IMR-90 (cell line): ENCODE results near the gene CA9. TPM values are rescaled to one million over a fixed set of nuclear protein-coding genes. Genes with fewer than 3 reads are reported as not detected.

ENCODE experiments used
- ATAC-seq: fragments of 200-7000 bp; cut with Tn5 transposase; 2 replicates; pipeline ENCODE4 v1.9.1; 2020; ENCODE audit warnings: low read depth, mild to moderate bottlenecking, moderate library complexity
- BruUV-seq: library from RNA; stranded (reverse); fragments of 400-500 nt; replicated peaks from 2 replicates; lab custom pipeline; 2021; lab: Mats Ljungman, UMichigan
- CTCF ChIA-PET: fragments of 300-600 bp; formaldehyde crosslinking; extraction: SDS; loops from one replicate; lab custom pipeline; 2021; ENCODE audit warnings: antibody characterized with exemption; lab: Yijun Ruan, JAX
- POLR2A ChIA-PET: fragments of 300-600 bp; sonication (Branson Sonifier 250); formaldehyde crosslinking; loops from one replicate; lab custom pipeline; 2022; ENCODE audit warnings: antibody characterized with exemption; ENCODE audit not compliant: unreplicated experiment; lab: Charles Lee
- DNase-seq: peaks from one replicate; pipeline ENCODE4 v3.0.0; 2013
- H2AFZ ChIP-seq: replicated peaks from 2 replicates; pipeline ENCODE3; 2013; ENCODE audit warnings: low read length, mild to moderate bottlenecking; ENCODE audit not compliant: poor library complexity
- H2AK5ac ChIP-seq: 2 replicates; pipeline ENCODE4 v1.6.1; 2013; ENCODE audit warnings: low read depth, low read length, inconsistent platforms
- H2AK9ac ChIP-seq: replicated peaks from 2 replicates; pipeline ENCODE3; 2013; ENCODE audit warnings: mild to moderate bottlenecking, low read depth, low read length, moderate library complexity; ENCODE audit not compliant: poor library complexity
- H2BK120ac ChIP-seq: 2 replicates; pipeline ENCODE4 v1.6.1; 2013; ENCODE audit warnings: low read depth, low read length, inconsistent platforms
- H2BK15ac ChIP-seq: 3 replicates; pipeline ENCODE4 v1.6.1; 2013; ENCODE audit warnings: low read depth, low read length, inconsistent platforms
- H2BK20ac ChIP-seq: 2 replicates; pipeline ENCODE4 v1.6.1; 2013; ENCODE audit warnings: low read depth, mild to moderate bottlenecking, inconsistent platforms, low read length, moderate library complexity
- H2BK5ac ChIP-seq: 2 replicates; pipeline ENCODE4 v1.6.1; 2013; ENCODE audit warnings: mild to moderate bottlenecking, low read depth, low read length, inconsistent platforms; ENCODE audit not compliant: poor library complexity, severe bottlenecking
- H3K14ac ChIP-seq: replicated peaks from 2 replicates; pipeline ENCODE4 v1.6.1; 2013; ENCODE audit warnings: low read depth, low read length, inconsistent platforms
- H3K18ac ChIP-seq: 2 replicates; pipeline ENCODE4 v1.6.1; 2013; ENCODE audit warnings: low read depth, low read length, control low read depth
- H3K23ac ChIP-seq: 2 replicates; pipeline ENCODE4 v1.6.1; 2013; ENCODE audit warnings: low read depth, low read length, inconsistent platforms
- H3K27ac ChIP-seq: 2 replicates; pipeline ENCODE4 v1.5.1; 2013; ENCODE audit warnings: mild to moderate bottlenecking, control low read depth, low read length; ENCODE audit not compliant: insufficient read depth
- H3K27me3 ChIP-seq: 2 replicates; pipeline ENCODE4 v1.6.1; 2013; ENCODE audit warnings: low read length; ENCODE audit not compliant: control insufficient read depth, insufficient read depth
- H3K36me3 ChIP-seq: 2 replicates; pipeline ENCODE4 v1.6.1; 2013; ENCODE audit warnings: low read length, mixed read lengths; ENCODE audit not compliant: control insufficient read depth, insufficient read depth
- H3K4ac ChIP-seq: 2 replicates; pipeline ENCODE4 v1.6.1; 2013; ENCODE audit warnings: low read depth, low read length, inconsistent platforms
- H3K4me1 ChIP-seq: 2 replicates; pipeline ENCODE4 v1.6.1; 2013; ENCODE audit warnings: low read length, mixed read lengths; ENCODE audit not compliant: control insufficient read depth, insufficient read depth
- H3K4me2 ChIP-seq: 2 replicates; pipeline ENCODE4 v1.6.1; 2013; ENCODE audit warnings: low read depth, mild to moderate bottlenecking, control low read depth, low read length, moderate library complexity
- H3K4me3 ChIP-seq: 2 replicates; pipeline ENCODE4 v1.5.1; 2013; ENCODE audit warnings: low read depth, mild to moderate bottlenecking, control low read depth, low read length, moderate library complexity; ENCODE audit not compliant: insufficient read depth
- H3K56ac ChIP-seq: 2 replicates; pipeline ENCODE4 v1.6.1; 2013; ENCODE audit warnings: low read length, inconsistent platforms; ENCODE audit not compliant: insufficient read depth; ENCODE audit errors: extremely low read depth
- H3K79me1 ChIP-seq, 2 experiments: 2 replicates each; pipeline ENCODE4 v1.6.1; 2013; ENCODE audit warnings: low read length in 2 of 2, inconsistent platforms in 1 of 2, low read depth in 1 of 2
- H3K9ac ChIP-seq: 2 replicates; pipeline ENCODE4 v1.6.1; 2013; ENCODE audit warnings: low read depth, low read length, control low read depth
- H3K9me1 ChIP-seq: 2 replicates; pipeline ENCODE4 v1.6.1; 2013; ENCODE audit warnings: low read length, inconsistent platforms; ENCODE audit not compliant: insufficient read depth
- H3K9me3 ChIP-seq: 2 replicates; pipeline ENCODE4 v1.6.1; 2013; ENCODE audit warnings: low read length; ENCODE audit not compliant: control insufficient read depth, insufficient read depth
- H4K20me1 ChIP-seq: 2 replicates; pipeline ENCODE4 v1.6.1; 2013; ENCODE audit warnings: low read length, inconsistent platforms; ENCODE audit not compliant: insufficient read depth
- H4K5ac ChIP-seq: 2 replicates; pipeline ENCODE4 v1.6.1; 2013; ENCODE audit warnings: mild to moderate bottlenecking, low read depth, low read length, control low read depth
- H4K8ac ChIP-seq, 2 experiments: 2 replicates each; pipeline ENCODE4 v1.6.1; 2013; ENCODE audit warnings: low read depth in 2 of 2, low read length in 2 of 2, control low read depth in 1 of 2, inconsistent platforms in 1 of 2
- H4K91ac ChIP-seq: 2 replicates; pipeline ENCODE4 v1.6.1; 2013; ENCODE audit warnings: low read depth, low read length, inconsistent platforms; ENCODE audit not compliant: insufficient read depth
- CEBPB ChIP-seq: IDR thresholded peaks from 2 replicates; pipeline ENCODE4 v1.6.1; 2012; ENCODE audit warnings: low read depth, low read length, improper control_type of control experiment
- WGBS, 2 experiments: methylation state at CpG; one replicate each; pipeline versions ENCODE4 v1.1.5 to v1.1.7; 2013; ENCODE audit warnings: missing lambda C conversion rate in 2 of 2; ENCODE audit not compliant: insufficient read length in 1 of 2; ENCODE audit errors: extremely low coverage in 2 of 2; 5-methylcytosine and 5-hydroxymethylcytosine counted together
- dilution Hi-C: fragments of 300-500 bp; cut with HindIII; formaldehyde crosslinking; loops from one replicate; pipeline ENCODE4 v1.14.3; 2018; ENCODE audit warnings: low sequenced_read_pairs; ENCODE audit not compliant: unreplicated experiment
- in situ Hi-C: fragments of 300-500 bp; cut with MboI; formaldehyde crosslinking; loops from 3 replicates; pipeline ENCODE4 v1.14.3; 2019; ENCODE audit warnings: low sequenced_read_pairs, inconsistent platforms, mixed read lengths
- intact Hi-C: fragments of 100-400 bp; cut with micrococcal nuclease; formaldehyde crosslinking; loops from 2 replicates; pipeline ENCODE4 v1.10.0; 2022
- polyA plus RNA-seq, 3 experiments: library from polyadenylated mRNA; depleted of rRNA; stranded (reverse); fragments of >200 nt; gene quantifications; 2 replicates each; pipeline ENCODE4 v1.2.3, GENCODE V29; 2012; ENCODE audit warnings: low replicate concordance in 1 of 3
- total RNA-seq: library from RNA; depleted of rRNA; stranded (reverse); fragments of >200 nt; gene quantifications from 2 replicates; pipeline ENCODE4 v1.2.3, GENCODE V29; 2012

CA9 gene
- total and polyA plus RNA-seq, 2 of the 4 experiments (the other 2 are of a cell fraction): 0.54 to 3.9 TPM

DNA sequence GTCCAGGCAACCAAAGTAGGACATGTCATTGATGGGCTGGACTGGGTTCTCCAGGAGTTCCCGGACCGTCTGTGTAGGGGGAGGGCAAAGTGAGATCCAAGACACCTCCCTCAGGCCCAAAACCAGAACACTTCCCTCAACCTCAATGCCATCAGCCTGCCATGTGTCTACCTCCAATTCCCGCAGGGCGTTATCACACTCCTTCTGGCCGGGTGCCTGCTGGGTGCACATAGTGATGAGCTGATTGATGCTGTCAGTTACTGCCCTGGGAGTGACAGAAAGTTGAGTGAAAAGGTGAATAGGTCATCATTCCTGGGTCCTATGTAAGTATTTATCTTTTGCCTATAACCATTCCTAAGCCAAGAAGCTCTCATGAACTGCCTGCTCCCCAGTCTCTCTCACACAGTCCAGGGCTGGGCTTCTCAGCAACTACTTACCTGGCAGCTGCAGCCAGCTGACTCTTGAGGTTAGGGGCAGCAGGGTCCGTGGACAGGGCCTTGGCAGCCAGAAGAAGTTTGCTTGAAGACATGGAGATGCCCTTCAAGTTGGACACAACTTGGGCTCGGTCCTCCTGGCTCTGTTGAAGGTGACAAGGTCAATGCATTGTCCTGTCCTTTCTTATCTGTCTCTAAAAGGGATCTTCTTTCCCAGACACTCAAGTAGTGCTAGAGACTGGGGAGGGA lies 37.2 kb downstream of the CA9 start:
- Histone ChIP-seq H4K20me1 (peaks cover 20% of the 10 kb centered on the region), H3K4me1 (no peaks in the 10 kb centered on the region), H3K27ac (no peak overlapping the region)

More for the DNA sequence above, 37.2 kb downstream of the CA9 start:
- in situ Hi-C loops: no loop called here
- no peaks in the 10 kb centered on the region for H3K9me3 ChIP-seq
- H2BK120ac ChIP-seq: no peak overlapping the region
- 80% methylated on average over 1 of the region's 7 CpGs; no CpG with 5 or more reads in 1 of the 2 experiments for WGBS, 2 experiments
- no peak overlapping the region for H3K56ac ChIP-seq
- H3K36me3 ChIP-seq: peaks cover 83% of the 10 kb centered on the region
- POLR2A ChIA-PET: no interaction called here
- H2AK5ac ChIP-seq: no peak overlapping the region
- no peak overlapping the region for H4K91ac ChIP-seq
- H3K4me2 ChIP-seq: no peak overlapping the region
- DNase-seq (no peak), ATAC-seq (no peak)
- peaks cover 43 to 63% of the 10 kb centered on the region in 2 experiments for H3K79me1 ChIP-seq
- dilution Hi-C loops: no loop called here
- no peak overlapping the region for H4K8ac ChIP-seq
- H3K4me3 ChIP-seq: no peak overlapping the region
- no peak overlapping the region for H2AFZ ChIP-seq
- no peak overlapping the region for H3K9ac ChIP-seq
- no peak overlapping the region for H2BK20ac ChIP-seq
- H3K4ac ChIP-seq: no peak overlapping the region
- no peaks in the 10 kb centered on the region for H3K27me3 ChIP-seq
- H3K9me1 ChIP-seq: no peaks in the 10 kb centered on the region; the same call in none of the 2 replicates
- intact Hi-C loops: no loop called here
- H3K23ac ChIP-seq: no peak overlapping the region
- H3K18ac ChIP-seq: no peak overlapping the region
- TF ChIP-seq CEBPB: no peak
- no peak overlapping the region for H2AK9ac ChIP-seq
- H2BK15ac ChIP-seq: no peak overlapping the region
- no peak overlapping the region for H4K5ac ChIP-seq
- no peak overlapping the region for H2BK5ac ChIP-seq
- no peak overlapping the region for H3K14ac ChIP-seq
- BruUV-seq: TSS peak; percentile 76
- CTCF ChIA-PET: no interaction called here
